ENCODE measurements around the gene VSTM4.

VSTM4 gene

DNA sequence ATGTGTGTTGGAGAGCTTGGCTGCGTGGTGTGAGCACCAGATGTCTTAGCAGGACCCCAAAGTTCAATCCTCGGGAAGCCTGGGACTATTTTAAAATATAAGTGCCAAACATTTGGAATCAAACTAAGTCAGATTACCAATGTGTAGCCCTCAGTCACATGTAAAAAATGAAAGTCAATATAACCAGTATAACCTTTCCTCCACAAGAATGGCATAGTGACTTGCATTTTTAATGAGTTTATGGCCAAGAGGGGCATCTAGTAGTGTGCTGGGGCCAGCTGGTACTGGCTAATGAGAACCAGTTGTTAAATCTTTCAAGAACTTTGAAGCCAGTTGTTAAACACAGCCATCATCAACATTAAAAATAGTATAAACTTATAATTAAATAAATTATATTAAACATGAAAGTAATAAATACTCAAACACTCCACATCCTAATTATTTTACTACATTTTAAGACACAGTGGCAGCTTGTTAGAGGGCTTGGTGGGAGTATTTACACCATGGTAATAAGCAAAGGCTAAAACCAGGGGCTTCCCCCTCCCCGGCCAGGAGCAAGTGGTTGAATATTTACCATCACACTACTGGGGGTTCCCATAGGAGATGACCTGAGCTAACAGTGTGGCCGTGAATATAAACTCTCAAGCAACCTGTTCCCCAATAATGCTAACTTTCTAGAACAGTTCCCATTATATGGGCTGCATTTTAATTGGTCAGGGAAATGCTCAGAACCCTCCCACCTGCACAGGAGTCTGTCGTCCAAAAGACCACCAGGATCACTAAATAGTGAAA, 26.4 kb upstream of the VSTM4 start:
- no peak overlapping the region for H3K27ac ChIP-seq (ENCODE audit: low read length)
- H3K4me1 ChIP-seq (ENCODE audit: insufficient read depth, low read length) = no peaks in the 10 kb centered on the region
- DNase-seq (no peak), ATAC-seq (ENCODE audit: insufficient read depth, low read depth) (no peak)
- H3K4me3 ChIP-seq (ENCODE audit: low read depth in 1 of 2, low read length in 2 of 2) = no peak overlapping the region
- H2AFZ ChIP-seq (ENCODE audit: low read depth, low read length) = no peak overlapping the region
- no peaks in the 10 kb centered on the region for H3K79me2 ChIP-seq (ENCODE audit: insufficient read depth, low read length)
- H3K9me3 ChIP-seq (ENCODE audit: insufficient read depth, low read length, severe bottlenecking) = no peaks in the 10 kb centered on the region
- H3K9ac ChIP-seq (ENCODE audit: low read depth, low read length) = no peak overlapping the region
- no peak for TF ChIP-seq CTCF (IDR thresholded peaks at IDR 0.05; ENCODE audit: borderline replicate concordance, extremely low read depth, low read length, poor library complexity, severe bottlenecking)
- no peak for TF ChIP-seq EZH2 (IDR thresholded peaks at IDR 0.05; ENCODE audit: borderline replicate concordance, low read depth, low read length, severe bottlenecking)
- no peak overlapping the region for H3K4me2 ChIP-seq (ENCODE audit: insufficient read depth, low read length)
- no peaks in the 10 kb centered on the region for H3K36me3 ChIP-seq (ENCODE audit: insufficient read depth, low read length)
- no peaks in the 10 kb centered on the region for H3K27me3 ChIP-seq (ENCODE audit: insufficient read depth, low read length, poor library complexity)
- no peaks in the 10 kb centered on the region for H4K20me1 ChIP-seq (ENCODE audit: insufficient read depth, low read length)

- Histone ChIP-seq H3K4me3 (ENCODE audit: low read depth in 1 of 2, low read length in 2 of 2) (no peak overlapping the region), H3K9ac (ENCODE audit: low read depth, low read length) (no peak overlapping the region), H2AFZ (ENCODE audit: low read depth, low read length) (no peak overlapping the region), H3K27me3 (ENCODE audit: insufficient read depth, low read length, poor library complexity) (no peaks in the 10 kb centered on the region), H3K36me3 (ENCODE audit: insufficient read depth, low read length) (no peaks in the 10 kb centered on the region), H3K27ac (ENCODE audit: low read length) (no peak overlapping the region), H3K9me3 (ENCODE audit: insufficient read depth, low read length, severe bottlenecking) (no peaks in the 10 kb centered on the region), H3K4me1 (ENCODE audit: insufficient read depth, low read length) (no peaks in the 10 kb centered on the region; the same call in 1 of the 2 replicates), H4K20me1 (ENCODE audit: insufficient read depth, low read length) (no peaks in the 10 kb centered on the region), H3K4me2 (ENCODE audit: insufficient read depth, low read length) (no peak overlapping the region), H3K79me2 (ENCODE audit: insufficient read depth, low read length) (no peaks in the 10 kb centered on the region)
- ATAC-seq (ENCODE audit: insufficient read depth, low read depth) = no peak
- TF ChIP-seq CTCF (IDR thresholded peaks at IDR 0.05; ENCODE audit: borderline replicate concordance, extremely low read depth, low read length, poor library complexity, severe bottlenecking) (no peak), EZH2 (IDR thresholded peaks at IDR 0.05; ENCODE audit: borderline replicate concordance, low read depth, low read length, severe bottlenecking) (no peak)
- no peak for DNase-seq
Observed at GRCh38 chr10:49140304-49141177, 25.2 kb upstream of the VSTM4 start.

DNA sequence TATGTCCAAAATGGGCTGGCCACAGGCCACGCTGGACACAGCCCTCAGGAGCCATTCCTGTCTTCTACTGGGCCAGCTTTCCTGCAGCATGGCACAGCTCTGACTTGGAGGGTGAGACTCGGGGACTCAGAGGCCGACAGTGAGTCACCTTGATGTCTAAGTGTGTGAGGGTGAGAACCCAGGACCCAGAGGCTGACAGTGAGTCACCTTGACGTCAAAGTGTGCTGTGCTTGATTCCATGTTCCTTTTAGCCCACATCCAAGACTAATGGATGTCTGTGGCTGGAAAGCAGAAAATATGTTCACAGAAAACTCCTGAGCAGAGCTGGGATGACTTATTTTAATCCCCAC, 24.5 kb upstream of the VSTM4 start:
- Histone ChIP-seq H3K9me3 (ENCODE audit: insufficient read depth, low read length, severe bottlenecking) (no peaks in the 10 kb centered on the region), H3K4me1 (ENCODE audit: insufficient read depth, low read length) (no peaks in the 10 kb centered on the region; the same call in 1 of the 2 replicates), H3K36me3 (ENCODE audit: insufficient read depth, low read length) (no peaks in the 10 kb centered on the region), H3K4me2 (ENCODE audit: insufficient read depth, low read length) (no peak overlapping the region), H4K20me1 (ENCODE audit: insufficient read depth, low read length) (no peaks in the 10 kb centered on the region), H3K27me3 (ENCODE audit: insufficient read depth, low read length, poor library complexity) (no peaks in the 10 kb centered on the region), H3K9ac (ENCODE audit: low read depth, low read length) (no peak overlapping the region), H3K4me3 (ENCODE audit: low read depth in 1 of 2, low read length in 2 of 2) (no peak overlapping the region), H3K79me2 (ENCODE audit: insufficient read depth, low read length) (no peaks in the 10 kb centered on the region), H3K27ac (ENCODE audit: low read length) (no peak overlapping the region), H2AFZ (ENCODE audit: low read depth, low read length) (no peak overlapping the region)
- ATAC-seq (ENCODE audit: insufficient read depth, low read depth) (no peak), DNase-seq (no peak)
- TF ChIP-seq EZH2 (IDR thresholded peaks at IDR 0.05; ENCODE audit: borderline replicate concordance, low read depth, low read length, severe bottlenecking) (no peak), CTCF (IDR thresholded peaks at IDR 0.05; ENCODE audit: borderline replicate concordance, extremely low read depth, low read length, poor library complexity, severe bottlenecking) (no peak)

All from DND-41 (cell line).